PC-3 (cell line): ENCODE data around the gene GPR15. TPM values are rescaled to one million over a fixed set of nuclear protein-coding genes. Genes with fewer than 3 reads are reported as not detected.

Source experiments
- ATAC-seq: fragments of 200-7000 bp; cut with Tn5 transposase; 2 replicates; pipeline ENCODE4 v1.9.1; 2020; ENCODE audit warnings: mild to moderate bottlenecking, moderate library complexity
- BruUV-seq: library from RNA; stranded (reverse); fragments of 400-500 nt; replicated peaks from 2 replicates; lab custom pipeline; 2021; lab: Mats Ljungman, UMichigan
- CTCF ChIA-PET: fragments of 300-600 bp; sonication (Branson Sonifier 250); formaldehyde crosslinking; loops from one replicate; lab custom pipeline; 2022; ENCODE audit warnings: antibody characterized with exemption; lab: Charles Lee
- POLR2A ChIA-PET: fragments of 300-600 bp; sonication (Branson Sonifier 250); formaldehyde crosslinking; loops from one replicate; lab custom pipeline; 2022; ENCODE audit warnings: antibody characterized with exemption; ENCODE audit not compliant: unreplicated experiment; lab: Charles Lee
- DNase-seq: peaks from one replicate; pipeline ENCODE4 v3.0.0-alpha.2; 2015
- H2AFZ ChIP-seq: fragments of 300-600 bp; sonication (generic); 2 replicates; pipeline ENCODE4 v1.6.0; 2016; ENCODE audit warnings: antibody characterized with exemption, low read length
- H3F3A ChIP-seq: fragments of 300-600 bp; sonication (generic); one replicate; pipeline ENCODE4 v1.6.0; 2017; ENCODE audit warnings: antibody characterized with exemption, low read length, control low read depth, mild to moderate bottlenecking; ENCODE audit not compliant: unreplicated experiment
- H3K27ac ChIP-seq: fragments of 300-600 bp; sonication (generic); 2 replicates; pipeline ENCODE4 v1.5.1; 2016; ENCODE audit warnings: mild to moderate bottlenecking, low read length
- H3K27me3 ChIP-seq: fragments of 300-600 bp; sonication (generic); 2 replicates; pipeline ENCODE4 v1.6.1; 2016; ENCODE audit warnings: low read length, mixed read lengths
- H3K36me3 ChIP-seq: fragments of 300-600 bp; sonication (generic); 2 replicates; pipeline ENCODE4 v1.6.1; 2016; ENCODE audit warnings: low read depth, mixed run types, low read length, mixed read lengths
- H3K4me1 ChIP-seq: fragments of 300-600 bp; sonication (generic); 2 replicates; pipeline ENCODE4 v1.5.1; 2016; ENCODE audit warnings: low read length; ENCODE audit not compliant: insufficient read depth
- H3K4me2 ChIP-seq: fragments of 300-600 bp; sonication (generic); 2 replicates; pipeline ENCODE4 v1.6.0; 2016; ENCODE audit warnings: low read length
- H3K4me3 ChIP-seq: fragments of 300-600 bp; sonication (generic); 2 replicates; pipeline ENCODE4 v1.5.1; 2016; ENCODE audit warnings: mild to moderate bottlenecking, low read length, mixed read lengths
- H3K79me2 ChIP-seq: fragments of 300-600 bp; sonication (generic); 2 replicates; pipeline ENCODE4 v1.6.1; 2017; ENCODE audit warnings: low read length, mixed read lengths
- H3K9ac ChIP-seq: fragments of 300-600 bp; sonication (generic); 2 replicates; pipeline ENCODE4 v1.6.0; 2016; ENCODE audit warnings: mild to moderate bottlenecking, low read length
- H3K9me2 ChIP-seq: fragments of 300-600 bp; sonication (generic); replicated peaks from 2 replicates; pipeline ENCODE4 v1.6.1; 2016; ENCODE audit warnings: mixed run types, low read length, mixed read lengths
- H3K9me3 ChIP-seq: fragments of 300-600 bp; sonication (generic); 2 replicates; pipeline ENCODE4 v1.6.1; 2016; ENCODE audit warnings: low read length, mixed read lengths
- H4K20me1 ChIP-seq: fragments of 300-600 bp; sonication (generic); 2 replicates; pipeline ENCODE4 v1.6.1; 2016; ENCODE audit warnings: low read length, mixed read lengths
- EZH2 ChIP-seq: fragments of 300-600 bp; sonication (generic); IDR thresholded peaks from one replicate; pipeline ENCODE4 v1.6.1; 2017; ENCODE audit warnings: antibody characterized with exemption, mild to moderate bottlenecking, low read length; ENCODE audit not compliant: unreplicated experiment
- EZH2phosphoT487 ChIP-seq: fragments of 300-600 bp; sonication (generic); IDR thresholded peaks from 2 replicates; pipeline ENCODE4 v1.6.1; 2018; ENCODE audit warnings: mild to moderate bottlenecking, antibody characterized with exemption, low read length, borderline replicate concordance
- intact Hi-C: fragments of 100-400 bp; cut with micrococcal nuclease; formaldehyde crosslinking; loops from 2 replicates; pipeline ENCODE4 v1.9.0; 2023
- total RNA-seq: library from RNA; depleted of rRNA; stranded (reverse); fragments of >200 nt; gene quantifications from 2 replicates; pipeline ENCODE4 v1.2.3, GENCODE V29; 2014
- TF ChIP-seq, protein P1 (sequence below): fragments of 300-600 bp; sonication (generic); conservative IDR thresholded peaks from 2 replicates; pipeline ENCODE4 v1.5.1; 2017; ENCODE audit warnings: antibody characterized with exemption, low read depth, mild to moderate bottlenecking, low read length

Gene GPR15
- total RNA-seq, 1 experiment from 2014 or later, result not detected

GRCh38 chr3:98501270-98501669 is 30.5 kb upstream of the GPR15 start:
- no peaks in the 10 kb centered on the region for H3K9me2 ChIP-seq
- ChIA-PET CTCF (no interaction called here), POLR2A (no interaction called here)
- H3K9ac ChIP-seq, result no peak overlapping the region
- H3K4me3 ChIP-seq, result no peak overlapping the region
- no peak for TF ChIP-seq EZH2
- TF ChIP-seq, protein P1, sequence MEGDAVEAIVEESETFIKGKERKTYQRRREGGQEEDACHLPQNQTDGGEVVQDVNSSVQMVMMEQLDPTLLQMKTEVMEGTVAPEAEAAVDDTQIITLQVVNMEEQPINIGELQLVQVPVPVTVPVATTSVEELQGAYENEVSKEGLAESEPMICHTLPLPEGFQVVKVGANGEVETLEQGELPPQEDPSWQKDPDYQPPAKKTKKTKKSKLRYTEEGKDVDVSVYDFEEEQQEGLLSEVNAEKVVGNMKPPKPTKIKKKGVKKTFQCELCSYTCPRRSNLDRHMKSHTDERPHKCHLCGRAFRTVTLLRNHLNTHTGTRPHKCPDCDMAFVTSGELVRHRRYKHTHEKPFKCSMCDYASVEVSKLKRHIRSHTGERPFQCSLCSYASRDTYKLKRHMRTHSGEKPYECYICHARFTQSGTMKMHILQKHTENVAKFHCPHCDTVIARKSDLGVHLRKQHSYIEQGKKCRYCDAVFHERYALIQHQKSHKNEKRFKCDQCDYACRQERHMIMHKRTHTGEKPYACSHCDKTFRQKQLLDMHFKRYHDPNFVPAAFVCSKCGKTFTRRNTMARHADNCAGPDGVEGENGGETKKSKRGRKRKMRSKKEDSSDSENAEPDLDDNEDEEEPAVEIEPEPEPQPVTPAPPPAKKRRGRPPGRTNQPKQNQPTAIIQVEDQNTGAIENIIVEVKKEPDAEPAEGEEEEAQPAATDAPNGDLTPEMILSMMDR, result no peak
- no peak for TF ChIP-seq EZH2phosphoT487
- H3K4me2 ChIP-seq, result no peak overlapping the region
- no peak for ATAC-seq
- BruUV-seq, result no TSS peak
- no peaks in the 10 kb centered on the region for H3K36me3 ChIP-seq
- no peaks in the 10 kb centered on the region for H3F3A ChIP-seq
- peaks cover 44% of the 10 kb centered on the region for H3K27me3 ChIP-seq
- intact Hi-C loops, result no loop called here
- DNase-seq, result no peak
- no peak overlapping the region for H2AFZ ChIP-seq
- no peak overlapping the region for H3K27ac ChIP-seq
- H3K9me3 ChIP-seq, result no peaks in the 10 kb centered on the region
- H3K4me1 ChIP-seq, result no peaks in the 10 kb centered on the region
- no peaks in the 10 kb centered on the region for H4K20me1 ChIP-seq
- no peaks in the 10 kb centered on the region for H3K79me2 ChIP-seq

GRCh38 chr3:98501863-98502576 is 29.8 kb upstream of the GPR15 start:
- H3K27me3 ChIP-seq, result peaks cover 41% of the 10 kb centered on the region
- H3K4me3 ChIP-seq, result no peak overlapping the region
- no peak for TF ChIP-seq EZH2
- TF ChIP-seq, protein P1, result no peak
- no peak for TF ChIP-seq EZH2phosphoT487
- DNase-seq, result no peak
- H3K36me3 ChIP-seq, result no peaks in the 10 kb centered on the region
- intact Hi-C loops, result no loop called here
- H3K9me3 ChIP-seq, result no peaks in the 10 kb centered on the region
- H3K9ac ChIP-seq, result no peak overlapping the region
- no peak overlapping the region for H3K27ac ChIP-seq
- H3K4me1 ChIP-seq, result no peaks in the 10 kb centered on the region
- H4K20me1 ChIP-seq, result no peaks in the 10 kb centered on the region
- POLR2A ChIA-PET, result no interaction called here
- no TSS peak for BruUV-seq
- no peak overlapping the region for H2AFZ ChIP-seq
- H3K79me2 ChIP-seq, result no peaks in the 10 kb centered on the region
- ATAC-seq, result no peak
- CTCF ChIA-PET, result no interaction called here
- H3F3A ChIP-seq, result no peaks in the 10 kb centered on the region
- no peak overlapping the region for H3K4me2 ChIP-seq
- H3K9me2 ChIP-seq, result no peaks in the 10 kb centered on the region

DNA sequence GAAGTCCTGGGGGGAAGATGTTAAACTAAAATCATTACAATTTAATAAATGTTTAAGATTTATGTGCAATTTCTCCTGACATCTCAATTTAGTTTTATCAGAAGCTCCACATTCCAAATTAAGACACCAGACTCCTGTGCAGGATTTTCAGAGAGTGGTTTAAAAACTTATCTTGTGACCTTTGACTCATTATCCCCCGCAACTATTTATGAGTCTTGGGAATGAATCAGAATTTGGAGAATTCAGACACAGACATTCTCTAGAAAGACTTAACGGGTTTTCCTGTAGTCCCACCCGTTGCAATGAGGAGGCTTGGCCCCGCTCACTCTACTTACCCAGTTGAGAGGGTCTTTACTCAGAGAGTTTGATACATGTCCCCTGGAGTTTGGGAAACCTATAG is 27.2 kb upstream of the GPR15 start:
- Histone ChIP-seq H2AFZ (no peak overlapping the region), H3F3A (no peaks in the 10 kb centered on the region), H3K9ac (no peak overlapping the region), H3K36me3 (no peaks in the 10 kb centered on the region), H3K27ac (no peak overlapping the region), H4K20me1 (no peaks in the 10 kb centered on the region), H3K4me1 (no peaks in the 10 kb centered on the region), H3K4me2 (no peak overlapping the region), H3K9me2 (no peaks in the 10 kb centered on the region), H3K27me3 (peaks cover 18% of the 10 kb centered on the region; the same call in 1 of the 2 replicates), H3K4me3 (no peak overlapping the region), H3K79me2 (no peaks in the 10 kb centered on the region), H3K9me3 (no peaks in the 10 kb centered on the region)
- ATAC-seq (no peak), DNase-seq (no peak)
- intact Hi-C loops, result no loop called here
- no TSS peak for BruUV-seq
- CTCF ChIA-PET, result no interaction called here
- POLR2A ChIA-PET, result interaction anchor here (0.6 kb wide), 1 partner anchor 39 kb away, joined by 4 read pairs; no protein-coding TSS in a partner anchor
- no peak for TF ChIP-seq EZH2phosphoT487
- TF ChIP-seq, protein P1, result no peak
- TF ChIP-seq EZH2, result no peak
